T-helper 2 cell treated with Interferon-gamma antibody and Interleukin-4, amounts not matched to agents 100 ng/mL and 5 ng/mL, for 36 hours (primary cell): Measurements from ENCODE around the gene KIF1C. TPM values are rescaled to one million over a fixed set of nuclear protein-coding genes. Genes with fewer than 3 reads are reported as not detected.

Source experiments
- intact Hi-C: fragments of 100-400 bp; cut with micrococcal nuclease; formaldehyde crosslinking; loops from one replicate; pipeline ENCODE4 v1.15.1; 2023
- total RNA-seq: library from RNA; stranded (reverse); gene quantifications from 2 replicates; pipeline ENCODE4 v1.2.3, GENCODE V29; 2022

KIF1C gene
- total RNA-seq, 1 donor from 2014 or later = 42.5 TPM

DNA sequence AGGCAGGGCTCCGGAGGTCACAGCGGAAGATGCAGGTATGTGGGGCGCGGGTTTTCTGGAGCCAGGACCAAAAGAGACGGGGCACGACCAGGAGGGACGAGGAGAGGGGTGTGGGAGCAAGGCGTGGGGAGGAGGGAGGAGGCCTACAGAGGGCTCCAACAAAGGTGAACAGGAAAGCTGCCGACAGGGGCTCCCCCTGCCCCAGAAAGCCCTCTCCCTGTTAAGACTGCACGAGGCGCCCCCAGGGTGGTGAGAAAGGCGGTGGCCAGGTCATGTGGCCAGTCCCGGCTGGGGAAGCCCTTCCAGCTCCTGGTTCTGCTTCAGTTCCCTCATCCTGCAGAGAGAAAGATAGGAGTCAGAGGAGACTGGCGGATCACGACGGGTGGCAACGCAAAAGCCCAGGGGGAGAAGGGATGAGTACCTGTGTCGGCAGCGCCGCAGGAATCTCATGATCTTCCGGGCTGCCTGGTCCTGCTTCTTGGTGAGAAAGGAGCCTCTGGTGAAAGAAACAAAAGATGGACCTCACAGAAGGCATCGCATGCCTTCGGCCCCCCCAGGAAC is 29.2 kb upstream of the KIF1C start:
- intact Hi-C loops = no loop called here

GRCh38 chr17:4969047-4969550 is 28.7 kb upstream of the KIF1C start:
- intact Hi-C loops = no loop called here

GRCh38 chr17:4969551-4970173 is 28.1 kb upstream of the KIF1C start:
- intact Hi-C loops = no loop called here

- intact Hi-C loops = no loop called here
Measured at GRCh38 chr17:4970273-4970672, 27.5 kb upstream of the KIF1C start.

DNA sequence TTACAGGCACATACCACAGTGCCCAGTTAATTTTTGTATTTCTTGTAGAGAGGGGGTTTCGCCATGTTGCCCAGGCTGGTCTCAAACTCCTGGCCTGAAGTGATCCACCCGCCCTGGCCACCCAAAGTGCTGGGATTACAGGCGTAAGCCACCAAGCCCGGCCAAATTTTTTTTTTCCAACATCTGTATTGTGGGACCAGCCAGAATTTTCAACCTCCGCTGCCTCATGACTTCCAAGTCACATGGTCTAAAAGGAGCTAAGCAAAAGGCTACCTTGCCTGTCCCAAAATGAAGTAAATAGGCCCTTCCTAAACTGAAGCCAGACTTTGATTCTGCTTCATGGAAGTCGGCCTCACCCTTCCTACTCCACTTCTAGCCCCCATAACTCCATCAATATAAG is 25.9 kb upstream of the KIF1C start:
- intact Hi-C loops = no loop called here

DNA sequence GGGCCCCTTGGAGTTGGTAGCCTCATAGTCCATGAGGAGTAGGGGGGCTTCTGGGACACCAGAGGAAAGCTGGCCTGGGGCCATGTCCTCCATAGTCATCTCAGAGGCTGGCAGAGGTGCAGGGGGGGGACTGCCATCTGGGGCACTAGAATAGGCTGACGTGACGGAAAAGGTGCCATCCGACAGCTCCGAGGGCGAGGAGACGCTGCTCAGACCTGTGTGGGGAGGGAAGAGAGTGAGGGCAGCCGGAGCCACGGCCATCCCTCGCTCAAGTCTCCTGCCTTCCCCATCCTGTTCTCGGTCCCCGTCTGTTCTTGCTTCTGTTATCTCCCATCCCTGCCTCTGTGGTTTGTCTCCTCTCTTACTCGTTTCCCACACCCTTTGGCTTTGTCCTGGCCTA is 25.4 kb upstream of the KIF1C start:
- intact Hi-C loops = no loop called here

- intact Hi-C loops = no loop called here
Measured at GRCh38 chr17:4972752-4973151, 25.0 kb upstream of the KIF1C start.

GRCh38 chr17:4973256-4974114 is 24.3 kb upstream of the KIF1C start:
- intact Hi-C loops = no loop called here

DNA sequence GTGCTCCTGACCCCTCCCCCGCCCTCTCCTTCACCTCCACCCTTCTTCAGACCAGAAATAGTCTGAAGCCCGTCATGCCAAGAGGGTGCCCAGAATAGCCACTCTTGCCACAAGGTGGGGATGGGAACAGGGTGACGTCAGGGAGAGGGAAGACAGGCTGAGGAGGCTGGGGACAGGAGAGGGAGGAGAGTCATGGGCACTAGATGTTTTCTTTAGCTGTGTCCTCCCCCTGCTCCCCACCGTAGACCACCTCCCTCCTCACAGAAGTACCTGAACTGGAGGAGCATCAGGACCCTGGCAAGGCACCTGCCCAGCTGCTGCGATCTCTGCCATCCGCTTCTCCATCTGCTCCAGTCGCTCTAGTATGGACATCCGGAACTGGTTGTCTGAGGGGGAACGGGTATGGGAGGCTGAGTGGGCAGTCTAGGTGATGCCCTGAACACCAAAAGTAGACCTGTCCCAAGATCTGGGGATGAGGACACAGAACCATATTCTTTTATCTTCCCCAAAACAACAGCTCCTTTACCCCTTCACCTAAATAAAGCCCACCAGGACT is 23.6 kb upstream of the KIF1C start:
- intact Hi-C loops = no loop called here

DNA sequence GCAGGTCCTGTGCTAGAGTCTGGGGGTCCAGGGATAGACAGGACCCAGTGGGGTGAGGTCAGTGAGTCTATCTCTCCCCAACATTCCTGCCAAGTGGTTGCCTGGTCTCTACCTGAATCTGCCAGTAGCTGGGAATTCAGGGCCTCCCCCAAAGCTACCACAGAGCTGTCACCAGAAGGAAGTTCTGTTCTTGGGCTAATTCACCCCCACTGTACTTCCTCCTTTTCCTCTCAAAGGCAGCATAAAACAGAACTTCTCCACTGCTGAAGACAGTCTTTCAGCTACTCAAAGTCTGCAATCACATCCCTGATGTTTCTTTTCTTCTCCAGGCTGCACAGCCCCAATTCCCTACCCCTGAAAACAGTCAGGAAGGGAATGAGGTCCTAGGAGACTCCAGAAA is 19.0 kb upstream of the KIF1C start:
- intact Hi-C loops = no loop called here

- intact Hi-C loops = loop anchor here (1.0 kb wide), 1 partner anchor 82 kb away; no protein-coding TSS in a partner anchor
Measured at GRCh38 chr17:4980644-4981216, 17.0 kb upstream of the KIF1C start.

GRCh38 chr17:4982305-4982704 is 15.4 kb upstream of the KIF1C start:
- intact Hi-C loops = no loop called here

GRCh38 chr17:4986403-4986802 is 11.3 kb upstream of the KIF1C start:
- intact Hi-C loops = loop anchor here (5.0 kb wide), 2 partner anchors 39 to 274 kb away; partner anchors contain the start of genes ARRB2 and PFN1

- intact Hi-C loops = loop anchor here (1.0 to 5.0 kb wide), 3 partner anchors 20 to 275 kb away; partner anchors contain the start of genes ARRB2, PFN1 and SPAG7
Measured at GRCh38 chr17:4986951-4987766, 10.6 kb upstream of the KIF1C start, which contains the start of gene CAMTA2. TSS of gene CAMTA2 (minus strand) at chr17:4987675. CDS start at chr17:4986222, 1,453 bp downstream.

DNA sequence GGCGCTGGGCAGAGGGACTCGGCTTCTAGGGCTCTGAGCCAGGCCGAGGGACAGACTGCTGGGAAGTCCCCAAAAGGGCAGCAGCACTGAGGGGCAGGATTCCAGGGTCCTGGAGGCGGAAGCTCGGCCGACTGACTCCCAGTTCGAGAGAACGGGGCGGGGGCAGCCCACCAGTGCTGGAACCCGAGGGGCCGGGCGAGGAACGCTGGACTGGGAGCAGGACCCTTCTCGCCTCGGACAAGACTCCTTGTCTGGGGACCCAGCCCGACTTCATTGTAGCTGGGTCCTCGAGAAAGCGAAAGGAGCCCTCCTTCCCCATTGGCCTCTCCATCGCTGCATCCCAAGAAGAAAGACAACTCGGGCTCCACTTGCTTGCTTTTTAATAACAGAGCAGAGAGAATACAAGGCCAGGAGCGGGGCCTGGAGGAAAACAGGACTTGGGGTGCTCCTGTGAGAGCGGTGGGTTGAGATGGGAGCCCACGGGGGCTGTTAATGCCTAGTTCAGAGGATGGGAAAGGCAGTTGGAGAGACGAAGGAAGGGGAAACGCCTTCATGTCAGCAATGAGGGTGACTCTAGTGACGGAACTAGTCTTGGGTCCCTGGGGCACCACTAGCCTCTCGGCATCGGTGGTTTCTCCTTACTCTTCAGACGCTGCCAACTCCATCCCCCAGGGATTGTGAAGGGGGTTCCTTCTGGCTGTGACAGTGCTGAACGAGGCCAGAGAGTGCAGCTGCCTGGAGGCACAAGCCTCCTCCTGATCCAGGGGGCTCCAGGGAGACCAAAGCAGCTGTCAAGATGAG is 9.8 kb upstream of the KIF1C start:
- intact Hi-C loops = loop anchor here (1.0 to 5.0 kb wide), 4 partner anchors 9 to 276 kb away; partner anchors contain the start of genes ARRB2, INCA1, KIF1C and PFN1

DNA sequence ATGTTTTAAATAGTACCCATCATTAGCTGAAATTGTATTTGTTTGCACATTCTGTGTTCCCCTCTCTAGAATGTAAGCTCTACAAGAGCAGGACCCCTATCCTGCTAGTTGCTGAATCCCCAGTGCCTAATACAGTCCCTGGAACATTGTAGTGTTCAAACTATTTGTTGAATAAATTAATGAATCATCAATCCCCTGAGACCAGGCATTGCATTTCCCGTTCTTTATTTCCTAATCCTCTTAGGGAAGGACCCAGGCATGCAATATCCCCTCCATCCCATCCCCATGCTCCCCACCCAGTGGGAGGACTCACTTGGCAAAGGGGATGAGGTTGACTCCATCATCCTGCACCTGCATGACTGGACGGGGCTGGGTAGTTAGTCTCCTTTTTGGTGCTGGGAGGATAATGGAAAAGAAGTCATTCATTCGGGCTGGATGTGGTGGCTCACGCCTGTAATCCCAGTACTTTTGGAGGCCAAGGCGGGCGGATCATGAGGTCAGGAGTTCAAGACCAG is 3.6 kb upstream of the KIF1C start:
- intact Hi-C loops = no loop called here

DNA sequence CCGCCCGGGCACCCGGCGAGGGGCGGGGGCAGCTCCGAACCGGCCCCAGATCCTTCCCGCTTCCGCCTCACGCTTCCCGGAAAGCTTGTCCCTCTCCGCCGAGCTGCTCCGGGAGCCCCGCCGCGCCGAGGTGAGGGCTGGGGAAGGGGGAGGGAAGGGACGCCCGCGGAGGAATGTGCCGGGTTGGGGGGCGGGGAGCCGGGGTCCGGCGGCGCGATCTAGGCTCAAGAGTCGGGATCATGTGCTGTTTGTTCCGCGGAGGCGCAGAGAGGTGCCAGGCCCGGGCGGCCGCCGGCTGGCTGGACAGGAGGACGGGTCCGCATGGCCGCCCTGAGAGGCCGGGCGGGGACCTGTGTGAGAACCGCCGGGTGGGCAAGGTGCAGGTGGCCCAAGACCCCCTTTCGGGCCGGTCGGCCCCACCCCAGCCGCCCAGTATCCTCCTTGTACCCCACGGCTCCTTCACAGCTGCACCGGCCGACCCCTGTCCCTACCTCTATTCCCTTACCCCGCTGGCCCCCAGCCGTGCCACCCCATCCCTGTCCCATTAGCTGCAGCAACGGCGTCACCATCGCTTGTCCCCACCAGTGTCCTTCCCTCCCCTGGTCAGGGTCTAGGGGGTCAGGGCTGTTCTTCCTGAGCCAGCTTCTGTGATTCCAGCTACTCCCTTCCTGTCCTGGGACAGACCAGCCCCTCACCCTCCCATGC is 429 bp downstream of the KIF1C start:
- intact Hi-C loops = no loop called here

- intact Hi-C loops = no loop called here
Measured at GRCh38 chr17:4998732-4999429, 1.1 kb downstream of the KIF1C start.
